Stimulated activated naive B cell treated with anti-CD40 and anti-IgM and Interleukin-4, amounts not matched to agents 10 μg/mL and 1 μg/mL and 100 μg/mL, for 72 hours (primary cell): ENCODE data around the gene PCDH15.

Experiments
- ATAC-seq, 2 donors: fragments of 150-1000 bp; cut with Tn5 transposase; replicated peaks; 2 replicates each; pipeline ENCODE4 v1.10.0; 2021; ENCODE audit warnings: moderate library complexity in 1 of 2
- DNase-seq: peaks from one replicate; pipeline ENCODE4 v3.0.0; 2021
- H3K27ac Mint-ChIP-seq: one replicate; pipeline ENCODE4 v1.8.0; 2022; ENCODE audit warnings: mild to moderate bottlenecking, mixed read lengths
- H3K27me3 Mint-ChIP-seq, 2 donors: one replicate each; pipeline ENCODE4 v1.8.0; 2022; ENCODE audit warnings: mixed read lengths in 2 of 2
- H3K36me3 Mint-ChIP-seq, 2 donors: one replicate each; pipeline ENCODE4 v1.8.0; 2022; ENCODE audit warnings: mixed read lengths in 2 of 2, mild to moderate bottlenecking in 1 of 2
- H3K4me1 Mint-ChIP-seq, 2 donors: one replicate each; pipeline ENCODE4 v1.8.0; 2022; ENCODE audit warnings: mixed read lengths in 2 of 2, mild to moderate bottlenecking in 1 of 2
- H3K4me3 Mint-ChIP-seq, 2 donors: one replicate each; pipeline ENCODE4 v1.8.0; 2022; ENCODE audit warnings: mild to moderate bottlenecking in 2 of 2, mixed read lengths in 2 of 2, moderate library complexity in 1 of 2
- H3K9me3 Mint-ChIP-seq, 2 donors: one replicate each; pipeline ENCODE4 v1.8.0; 2022; ENCODE audit warnings: mixed read lengths in 2 of 2, mild to moderate bottlenecking in 1 of 2

PCDH15 gene

GRCh38 chr10:54319341-54319740 lies 481.7 kb downstream of the PCDH15 start:
- H3K27me3 Mint-ChIP-seq = no peaks in the 10 kb centered on the region
- H3K27ac Mint-ChIP-seq = no peak overlapping the region
- H3K4me1 Mint-ChIP-seq = no peaks in the 10 kb centered on the region
- ATAC-seq = no peak
- no peak overlapping the region for H3K4me3 Mint-ChIP-seq
- H3K9me3 Mint-ChIP-seq = peaks cover 0 to 6% of the 10 kb centered on the region in 2 donors
- no peak for DNase-seq
- H3K36me3 Mint-ChIP-seq = no peaks in the 10 kb centered on the region

GRCh38 chr10:54318470-54318869 lies 482.6 kb downstream of the PCDH15 start:
- H3K27ac Mint-ChIP-seq = no peak overlapping the region
- H3K4me3 Mint-ChIP-seq = no peak overlapping the region
- no peak for ATAC-seq
- no peaks in the 10 kb centered on the region for H3K27me3 Mint-ChIP-seq
- H3K9me3 Mint-ChIP-seq = peaks cover 0 to 6% of the 10 kb centered on the region in 2 donors
- no peak for DNase-seq
- no peaks in the 10 kb centered on the region for H3K36me3 Mint-ChIP-seq
- H3K4me1 Mint-ChIP-seq = no peaks in the 10 kb centered on the region

DNA sequence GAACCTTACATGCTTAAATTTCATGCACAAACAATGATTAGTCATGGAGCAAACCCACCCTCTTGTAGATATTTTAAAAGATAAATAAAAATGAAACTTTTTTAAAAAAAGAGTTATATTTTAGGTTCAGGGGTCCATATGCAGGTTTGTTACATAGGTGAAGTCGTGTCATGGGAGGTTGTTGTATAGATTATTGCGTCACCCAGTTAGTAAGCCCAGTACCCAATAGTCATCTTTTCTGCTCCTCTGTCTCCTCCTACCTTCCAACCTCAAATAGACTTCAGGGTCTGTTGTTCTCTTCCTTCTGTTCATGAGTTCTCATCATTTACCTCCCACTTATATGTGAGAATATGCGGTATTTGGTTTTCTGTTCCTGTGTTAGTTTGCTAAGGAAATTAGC lies 486.6 kb downstream of the PCDH15 start:
- H3K9me3 Mint-ChIP-seq = peaks cover 0 to 9% of the 10 kb centered on the region in 2 donors
- no peak for ATAC-seq

GRCh38 chr10:54284526-54285193 lies 516.4 kb downstream of the PCDH15 start:
- no peaks in the 10 kb centered on the region for H3K36me3 Mint-ChIP-seq
- no peaks in the 10 kb centered on the region for H3K4me1 Mint-ChIP-seq
- no peaks in the 10 kb centered on the region for H3K27me3 Mint-ChIP-seq
- H3K27ac Mint-ChIP-seq = no peak overlapping the region
- peaks cover 0 to 5% of the 10 kb centered on the region in 2 donors for H3K9me3 Mint-ChIP-seq
- no peak overlapping the region for H3K4me3 Mint-ChIP-seq
- no peak for ATAC-seq
- no peak for DNase-seq

More for the DNA sequence above, 486.6 kb downstream of the PCDH15 start:
- no peaks in the 10 kb centered on the region for H3K27me3 Mint-ChIP-seq
- no peak overlapping the region for H3K27ac Mint-ChIP-seq
- DNase-seq = no peak
- H3K4me3 Mint-ChIP-seq = no peak overlapping the region
- no peaks in the 10 kb centered on the region for H3K4me1 Mint-ChIP-seq
- no peaks in the 10 kb centered on the region for H3K36me3 Mint-ChIP-seq

DNA sequence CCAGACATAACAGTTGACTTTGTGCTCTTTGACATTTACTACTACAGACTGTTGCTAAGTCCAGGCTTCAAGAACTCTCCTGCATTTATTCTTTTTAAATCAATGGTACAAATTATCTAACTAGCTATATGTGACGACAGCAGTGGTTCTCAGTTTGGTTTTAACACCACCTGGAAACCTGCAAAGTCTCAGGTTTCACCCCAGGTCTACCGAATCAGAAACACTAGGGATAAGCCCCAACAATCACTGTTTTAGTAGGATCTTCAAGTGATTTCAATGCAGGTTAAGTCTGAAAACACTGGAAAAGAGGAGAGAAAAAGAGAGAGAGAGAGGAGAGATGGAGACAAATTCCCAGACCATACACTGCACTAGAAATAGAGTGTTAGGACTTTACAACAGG lies 519.0 kb downstream of the PCDH15 start:
- ATAC-seq (no peak), DNase-seq (no peak)
- Mint-ChIP-seq H3K27me3 (no peaks in the 10 kb centered on the region), H3K36me3 (no peaks in the 10 kb centered on the region), H3K4me1 (no peaks in the 10 kb centered on the region), H3K27ac (no peak overlapping the region), H3K9me3 (peaks cover 0 to 2% of the 10 kb centered on the region in 2 donors), H3K4me3 (no peak overlapping the region)

DNA sequence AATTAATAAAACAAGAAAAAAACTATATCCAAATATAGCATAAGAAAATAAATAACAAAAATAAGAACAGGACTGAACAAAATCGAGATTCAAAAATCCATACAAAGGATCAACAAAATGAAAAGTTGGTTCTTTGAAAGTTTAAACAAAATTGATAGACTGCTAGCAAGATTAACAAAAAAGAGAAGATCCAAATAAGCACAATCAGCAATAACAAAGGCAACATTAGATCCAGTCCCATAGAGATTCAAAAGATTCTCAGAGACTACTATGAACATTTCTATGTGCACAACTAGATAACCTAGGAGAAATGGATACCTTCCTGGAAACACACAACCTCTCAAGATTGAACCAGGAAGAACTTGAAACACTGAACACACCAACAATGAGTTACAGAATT lies 534.6 kb downstream of the PCDH15 start:
- Mint-ChIP-seq H3K9me3 (peaks cover 4 to 8% of the 10 kb centered on the region in 2 donors), H3K27me3 (no peaks in the 10 kb centered on the region), H3K4me3 (no peak overlapping the region), H3K36me3 (no peaks in the 10 kb centered on the region), H3K4me1 (no peaks in the 10 kb centered on the region), H3K27ac (no peak overlapping the region)
- DNase-seq = no peak
- no peak for ATAC-seq

DNA sequence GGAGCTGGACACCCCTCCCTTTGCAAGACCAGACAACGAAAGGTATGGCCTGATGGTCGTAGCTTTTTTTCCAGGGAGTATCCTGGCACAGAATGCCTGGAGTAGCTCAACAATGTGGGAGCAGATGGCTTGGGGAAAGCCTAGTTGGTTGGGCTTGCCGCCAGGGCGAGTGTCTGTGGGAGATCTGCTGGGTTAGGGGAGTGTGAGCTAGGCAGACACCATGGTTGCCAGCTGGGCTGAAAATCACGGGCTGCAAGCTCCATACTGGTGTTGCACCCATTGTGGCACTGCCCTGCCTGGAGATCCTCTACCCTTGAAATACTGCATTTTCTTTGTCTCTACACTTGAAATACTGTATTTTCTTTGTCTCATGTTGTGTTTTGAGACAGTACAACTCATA lies 538.3 kb downstream of the PCDH15 start:
- Mint-ChIP-seq H3K9me3 (peaks cover 4 to 8% of the 10 kb centered on the region in 2 donors), H3K27me3 (no peaks in the 10 kb centered on the region), H3K4me3 (no peak overlapping the region), H3K36me3 (no peaks in the 10 kb centered on the region), H3K4me1 (no peaks in the 10 kb centered on the region), H3K27ac (no peak overlapping the region)
- ATAC-seq (no peak), DNase-seq (no peak)

DNA sequence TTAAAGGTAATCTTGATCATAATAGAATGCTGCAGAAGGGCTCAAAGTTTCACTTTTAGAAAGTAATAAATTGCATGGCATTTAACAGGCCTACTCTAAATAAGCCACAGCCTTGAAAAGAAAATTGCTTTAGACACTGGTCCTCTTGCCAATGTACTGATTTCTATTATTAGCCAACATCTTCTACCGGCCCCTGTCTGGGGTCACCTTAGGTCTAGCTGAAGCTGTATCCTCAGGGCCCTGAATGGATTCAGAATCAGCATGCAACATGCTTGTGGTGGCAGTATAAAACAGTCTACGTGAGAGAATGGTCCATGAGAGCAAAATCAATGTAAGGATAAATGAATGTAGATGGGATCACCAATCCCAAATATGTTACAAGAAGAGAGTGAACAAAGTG lies 541.9 kb downstream of the PCDH15 start:
- DNase-seq (no peak), ATAC-seq (no peak)
- Mint-ChIP-seq H3K4me1 (no peaks in the 10 kb centered on the region), H3K9me3 (peaks cover 4 to 7% of the 10 kb centered on the region in 2 donors), H3K27ac (no peak overlapping the region), H3K4me3 (no peak overlapping the region), H3K27me3 (no peaks in the 10 kb centered on the region), H3K36me3 (no peaks in the 10 kb centered on the region)

DNA sequence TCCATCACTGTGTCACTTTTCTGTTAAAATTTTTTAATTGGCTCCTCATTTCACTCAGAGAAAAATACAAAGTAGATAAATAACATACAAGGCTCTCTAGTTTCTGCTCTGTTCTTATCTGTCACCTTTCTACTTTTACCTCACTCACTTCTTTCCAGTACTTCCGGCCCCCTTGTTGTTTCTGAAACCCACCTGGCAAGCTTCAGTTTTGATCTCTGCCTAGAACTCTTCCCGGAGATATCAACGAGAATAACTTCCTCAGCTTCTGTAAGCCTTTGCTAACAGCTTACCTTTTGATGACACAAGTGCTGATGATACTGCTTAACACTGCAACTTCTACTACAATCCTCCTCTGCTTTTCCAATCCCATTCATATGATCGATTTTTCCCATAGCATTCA lies 566.2 kb downstream of the PCDH15 start:
- DNase-seq = no peak
- Mint-ChIP-seq H3K27ac (no peak overlapping the region), H3K27me3 (no peaks in the 10 kb centered on the region), H3K4me3 (no peak overlapping the region), H3K9me3 (peaks cover 5 to 11% of the 10 kb centered on the region in 2 donors), H3K36me3 (no peaks in the 10 kb centered on the region), H3K4me1 (no peaks in the 10 kb centered on the region)
- ATAC-seq = no peak

- Mint-ChIP-seq H3K27ac (no peak overlapping the region), H3K4me3 (no peak overlapping the region), H3K9me3 (peaks cover 2 to 4% of the 10 kb centered on the region in 2 donors), H3K36me3 (no peaks in the 10 kb centered on the region), H3K4me1 (no peaks in the 10 kb centered on the region), H3K27me3 (no peaks in the 10 kb centered on the region)
- DNase-seq = no peak
- no peak for ATAC-seq
Observed at GRCh38 chr10:54203401-54203800, 597.6 kb downstream of the PCDH15 start.

DNA sequence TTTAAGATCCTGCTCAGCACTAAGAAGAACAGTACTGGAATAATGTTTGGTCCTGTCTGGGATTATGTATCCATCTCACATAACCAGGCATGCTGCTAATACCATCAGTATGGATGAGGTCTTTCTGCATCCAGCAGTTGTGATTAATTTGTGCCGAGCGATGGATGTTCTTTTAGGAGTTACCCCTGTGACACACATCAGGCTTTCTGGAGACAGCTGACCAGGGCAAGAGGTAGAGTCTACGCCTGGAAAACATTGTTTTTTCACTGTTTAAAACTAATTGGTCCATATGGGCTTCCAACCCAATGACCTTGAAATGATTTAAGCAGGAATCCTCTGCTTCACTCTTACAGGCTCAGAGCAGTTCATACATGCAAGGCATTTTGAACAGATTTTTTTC lies 603.0 kb downstream of the PCDH15 start:
- H3K36me3 Mint-ChIP-seq = no peaks in the 10 kb centered on the region
- peaks cover 0 to 3% of the 10 kb centered on the region in 2 donors for H3K9me3 Mint-ChIP-seq
- no peak overlapping the region for H3K4me3 Mint-ChIP-seq
- no peak for ATAC-seq
- H3K27me3 Mint-ChIP-seq = no peaks in the 10 kb centered on the region
- H3K4me1 Mint-ChIP-seq = no peaks in the 10 kb centered on the region
- H3K27ac Mint-ChIP-seq = no peak overlapping the region
- no peak for DNase-seq

GRCh38 chr10:54194806-54195205 lies 606.2 kb downstream of the PCDH15 start:
- H3K36me3 Mint-ChIP-seq = no peaks in the 10 kb centered on the region
- ATAC-seq = no peak
- no peaks in the 10 kb centered on the region for H3K4me1 Mint-ChIP-seq
- H3K27ac Mint-ChIP-seq = no peak overlapping the region
- no peak overlapping the region for H3K4me3 Mint-ChIP-seq
- H3K27me3 Mint-ChIP-seq = no peaks in the 10 kb centered on the region
- no peak for DNase-seq
- H3K9me3 Mint-ChIP-seq = peaks cover 0 to 2% of the 10 kb centered on the region in 2 donors

GRCh38 chr10:54159924-54160323 lies 641.1 kb downstream of the PCDH15 start:
- ATAC-seq (no peak), DNase-seq (no peak)
- Mint-ChIP-seq H3K4me1 (no peaks in the 10 kb centered on the region), H3K36me3 (no peaks in the 10 kb centered on the region), H3K4me3 (no peak overlapping the region), H3K9me3 (peaks cover 4 to 9% of the 10 kb centered on the region in 2 donors), H3K27ac (no peak overlapping the region), H3K27me3 (no peaks in the 10 kb centered on the region)

DNA sequence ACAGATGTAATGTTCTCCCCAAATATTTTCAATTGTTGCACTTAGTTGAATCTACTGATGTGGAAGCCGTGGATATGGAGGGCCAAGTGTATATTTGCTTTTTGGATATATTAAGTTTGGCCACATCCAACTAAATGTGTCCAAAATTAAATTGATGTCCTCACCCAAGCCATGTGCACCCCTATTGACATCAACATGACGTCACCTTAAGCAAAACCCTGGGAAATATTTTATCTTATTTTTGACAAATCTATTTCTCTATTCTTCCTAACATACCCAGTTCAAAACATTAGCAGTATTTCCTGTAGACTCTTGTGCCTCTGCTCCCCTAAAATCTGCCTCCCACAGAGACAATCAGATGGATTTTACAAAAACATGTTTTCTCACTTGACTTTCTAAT lies 652.5 kb downstream of the PCDH15 start:
- ATAC-seq = no peak
- Mint-ChIP-seq H3K27me3 (no peaks in the 10 kb centered on the region), H3K27ac (no peak overlapping the region), H3K4me3 (no peak overlapping the region), H3K9me3 (peaks cover 0 to 3% of the 10 kb centered on the region in 2 donors), H3K4me1 (no peaks in the 10 kb centered on the region), H3K36me3 (no peaks in the 10 kb centered on the region)
- DNase-seq = no peak

- Mint-ChIP-seq H3K27me3 (no peaks in the 10 kb centered on the region), H3K36me3 (no peaks in the 10 kb centered on the region), H3K9me3 (peaks cover 5 to 8% of the 10 kb centered on the region in 2 donors), H3K4me1 (no peaks in the 10 kb centered on the region), H3K4me3 (no peak overlapping the region), H3K27ac (no peak overlapping the region)
- no peak for DNase-seq
- ATAC-seq = no peak
Observed at GRCh38 chr10:54139819-54140428, 661.1 kb downstream of the PCDH15 start.
